NT2/D1 (cell line): ENCODE measurements around the gene XRCC4.

ENCODE experiments used
- SUZ12 ChIP-seq: IDR thresholded peaks from 2 replicates; pipeline ENCODE4 v1.6.1; 2011; ENCODE audit not compliant: insufficient read length, insufficient read depth; ENCODE audit errors: extremely low read depth
- YY1 ChIP-seq: IDR thresholded peaks from 2 replicates; pipeline ENCODE4 v1.6.1; 2011; ENCODE audit not compliant: insufficient read length, insufficient read depth
- ZNF274 ChIP-seq: IDR thresholded peaks from 2 replicates; pipeline ENCODE4 v1.6.1; 2011; ENCODE audit warnings: mild to moderate bottlenecking, low read depth, low read length

DNA sequence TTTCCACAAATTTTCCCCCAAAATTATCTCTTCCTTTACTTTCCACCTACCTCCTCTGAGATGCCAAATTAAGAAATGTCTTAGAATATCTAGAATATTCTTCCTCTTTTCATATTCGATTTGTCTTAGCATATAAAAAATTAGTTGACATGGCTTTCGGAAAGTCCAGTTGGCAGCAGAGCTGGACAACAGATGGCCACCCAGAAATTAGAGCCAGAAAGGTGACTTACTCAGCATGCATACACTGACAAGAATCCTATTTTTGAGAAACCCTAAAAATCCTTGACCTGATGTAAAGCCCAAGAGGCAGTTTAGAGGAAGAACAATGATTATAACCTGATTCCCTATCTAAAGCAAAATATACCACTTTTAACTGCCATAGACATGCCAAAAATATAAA lies 22.2 kb upstream of the XRCC4 start:
- TF ChIP-seq YY1 (no peak), SUZ12 (no peak), ZNF274 (no peak)
